Endothelial cell of umbilical vein (primary cell): ENCODE results near the gene SP8. TPM values are rescaled to one million over a fixed set of nuclear protein-coding genes. Genes with fewer than 3 reads are reported as not detected.

Experiments
- BruUV-seq: library from RNA; stranded (reverse); fragments of 400-500 nt; replicated peaks from 2 replicates; lab custom pipeline; 2021; lab: Mats Ljungman, UMichigan
- CTCF ChIA-PET: fragments of 300-600, 350-600 bp; sonication (Branson Sonifier 250); formaldehyde crosslinking; loops from one replicate; lab custom pipeline; 2021; ENCODE audit warnings: antibody characterized with exemption, inconsistent platforms; lab: Charles Lee
- POLR2A ChIA-PET: fragments of 300-600, 350-600 bp; sonication (Branson Sonifier 250); formaldehyde crosslinking; loops from one replicate; lab custom pipeline; 2021; ENCODE audit warnings: antibody characterized with exemption, inconsistent platforms; lab: Charles Lee
- DNase-seq: peaks from one replicate; pipeline ENCODE4 v3.0.0-alpha.2; 2011; ENCODE audit warnings: low read depth, low spot score
- FAIRE-seq: peaks from 2 replicates; lab custom pipeline; 2011; peaks lifted over from hg19 to GRCh38; lab: Jason Lieb, UNC
- H2AFZ ChIP-seq: 2 replicates; pipeline ENCODE4 v1.6.0; 2012; ENCODE audit warnings: low read depth, low read length, control low read depth, inconsistent platforms
- H3K27ac ChIP-seq: 2 replicates; pipeline ENCODE4 v1.5.1; 2011; ENCODE audit warnings: low read depth, mild to moderate bottlenecking, control low read depth, low read length, moderate library complexity; ENCODE audit not compliant: insufficient read depth
- H3K27me3 ChIP-seq, 2 experiments: 2 replicates each; pipeline versions ENCODE4 v1.6.0 to v1.6.1; 2011; ENCODE audit warnings: low read length in 2 of 2, mixed read lengths in 1 of 2; ENCODE audit not compliant: control insufficient read depth in 2 of 2, insufficient read depth in 2 of 2
- H3K36me3 ChIP-seq, 2 experiments: 2 replicates in 1 of 2; 3 replicates in 1 of 2; pipeline ENCODE4 v1.5.1; 2011; ENCODE audit warnings: low read length in 2 of 2, mild to moderate bottlenecking in 1 of 2, moderate library complexity in 1 of 2; ENCODE audit not compliant: control insufficient read depth in 2 of 2, insufficient read depth in 2 of 2; ENCODE audit errors: extremely low read depth in 1 of 2
- H3K4me1 ChIP-seq: 3 replicates; pipeline ENCODE4 v1.5.1; 2011; ENCODE audit warnings: mild to moderate bottlenecking, low read length; ENCODE audit not compliant: control insufficient read depth, insufficient read depth; ENCODE audit errors: extremely low read depth
- H3K4me2 ChIP-seq: 2 replicates; pipeline ENCODE4 v1.6.1; 2011; ENCODE audit warnings: low read length, control low read depth, mixed read lengths; ENCODE audit not compliant: insufficient read depth
- H3K4me3 ChIP-seq, 3 experiments: fragments of 200-600 bp in 1 of 3; sonication (generic), shearing (Covaris generic) in 1 of 3; replicated peaks in 1 of 3; 2 replicates each; pipeline ENCODE4 v1.5.1; 2011 to 2016; ENCODE audit warnings: control low read depth in 3 of 3, low read length in 3 of 3, mild to moderate bottlenecking in 2 of 3, inconsistent platforms in 1 of 3, low read depth in 1 of 3, moderate library complexity in 1 of 3; ENCODE audit not compliant: insufficient read depth in 1 of 3
- H3K79me2 ChIP-seq: 2 replicates; pipeline ENCODE4 v1.6.0; 2012; ENCODE audit warnings: low read length, inconsistent platforms; ENCODE audit not compliant: control insufficient read depth, insufficient read depth
- H3K9ac ChIP-seq: replicated peaks from 2 replicates; pipeline ENCODE3; 2011; ENCODE audit warnings: low read length, control low read depth; ENCODE audit not compliant: insufficient read depth; ENCODE audit errors: extremely low read depth
- H3K9me1 ChIP-seq: replicated peaks from 3 replicates; pipeline ENCODE4 v1.6.0; 2011; ENCODE audit warnings: mild to moderate bottlenecking, low read length; ENCODE audit not compliant: control insufficient read depth, insufficient read depth; ENCODE audit errors: extremely low read depth
- H3K9me3 ChIP-seq: replicated peaks from 2 replicates; pipeline ENCODE4 v1.5.1; 2012; ENCODE audit warnings: low read length, inconsistent platforms; ENCODE audit not compliant: control insufficient read depth, insufficient read depth
- H4K20me1 ChIP-seq: replicated peaks from 2 replicates; pipeline ENCODE3; 2011; ENCODE audit warnings: mild to moderate bottlenecking, low read length; ENCODE audit not compliant: control insufficient read depth, insufficient read depth; ENCODE audit errors: extremely low read depth
- CTCF ChIP-seq, 2 donors: IDR thresholded peaks; 1 replicate in 1 of 2; 2 replicates in 1 of 2; pipeline ENCODE4 v1.5.1; 2011; ENCODE audit warnings: low read length in 2 of 2, mild to moderate bottlenecking in 2 of 2, moderate library complexity in 2 of 2, control low read depth in 1 of 2, inconsistent platforms in 1 of 2, low read depth in 1 of 2; ENCODE audit not compliant: insufficient read depth in 1 of 2; ENCODE audit errors: extremely low read depth in 1 of 2
- EZH2 ChIP-seq: IDR thresholded peaks from 2 replicates; pipeline ENCODE4 v1.6.1; 2012; ENCODE audit warnings: borderline replicate concordance, low read depth, mild to moderate bottlenecking, moderate library complexity, low read length, inconsistent platforms; ENCODE audit not compliant: severe bottlenecking
- FOS ChIP-seq: IDR thresholded peaks from 2 replicates; pipeline ENCODE4 v1.6.1; 2011; ENCODE audit warnings: mild to moderate bottlenecking, low read length, moderate library complexity, borderline replicate concordance; ENCODE audit not compliant: insufficient read depth
- GATA2 ChIP-seq: IDR thresholded peaks from 2 replicates; pipeline ENCODE4 v1.7.0; 2011; ENCODE audit warnings: low read depth, mild to moderate bottlenecking, moderate library complexity, mixed read lengths, low read length; ENCODE audit not compliant: insufficient read length, insufficient read depth
- JUN ChIP-seq: IDR thresholded peaks from 2 replicates; pipeline ENCODE4 v1.6.1; 2011; ENCODE audit warnings: borderline replicate concordance, low read depth; ENCODE audit not compliant: insufficient read length, insufficient read depth
- MAX ChIP-seq: IDR thresholded peaks from 2 replicates; pipeline ENCODE4 v1.6.1; 2011; ENCODE audit not compliant: insufficient read depth, insufficient read length
- MYC ChIP-seq: IDR thresholded peaks from one replicate; pipeline ENCODE4 v1.6.1; 2011; ENCODE audit warnings: mild to moderate bottlenecking, low read depth, low read length
- POLR2A ChIP-seq: IDR thresholded peaks from 2 replicates; pipeline ENCODE4 v1.6.1; 2012; ENCODE audit warnings: low read depth, mild to moderate bottlenecking, control low read depth, low read length
- POLR2AphosphoS5 ChIP-seq: IDR thresholded peaks from 2 replicates; pipeline ENCODE4 v1.6.1; 2012; ENCODE audit warnings: low read depth, mild to moderate bottlenecking, control low read depth, low read length, moderate library complexity; ENCODE audit not compliant: insufficient read depth
- dilution Hi-C: fragments of 300-500 bp; cut with MboI; formaldehyde crosslinking; loops from one replicate; pipeline ENCODE4 v1.15.0; 2019; ENCODE audit warnings: low sequenced_read_pairs; ENCODE audit not compliant: extremely low pct_ligation_motif_present
- intact Hi-C: fragments of 100-400 bp; cut with micrococcal nuclease; formaldehyde crosslinking; loops from one replicate; pipeline ENCODE4 v1.10.0; 2022
- polyA plus RNA-seq, 4 experiments: library from polyadenylated mRNA; depleted of rRNA in 3 of 4; stranded (reverse) in 3 of 4; unstranded in 1 of 4; fragments of >200 nt; gene quantifications; 2 replicates each; pipeline versions ENCODE4 v1.2.1 to v1.2.3, GENCODE V29; 2011 to 2012; ENCODE audit warnings: missing spikeins in 1 of 4
- total RNA-seq: library from RNA; stranded (reverse); gene quantifications from 2 replicates; pipeline ENCODE4 v1.2.3, GENCODE V29; 2021

Gene SP8
- total and polyA plus RNA-seq, 2 donors (not counting 3 experiments of a cell fraction or from before 2014, with no cell fraction given) = 0.38 to 0.92 TPM

- Histone ChIP-seq H3K4me3 (peak overlapping the region; percentile 23 to 66 (median 38)), H3K4me1 (peaks cover 19% of the 10 kb centered on the region), H3K9ac (peak overlapping the region; percentile 0), H3K9me1 (no peaks in the 10 kb centered on the region), H3K27me3 (peaks cover 71 to 97% of the 10 kb centered on the region in 2 experiments), H4K20me1 (no peaks in the 10 kb centered on the region), H3K4me2 (peak overlapping the region; percentile 81), H3K27ac (no peak overlapping the region), H3K79me2 (no peaks in the 10 kb centered on the region), H3K36me3 (no peaks in the 10 kb centered on the region), H2AFZ (no peak overlapping the region), H3K9me3 (no peaks in the 10 kb centered on the region)
- dilution Hi-C loops = no loop called here
- POLR2A ChIA-PET = no interaction called here
- intact Hi-C loops = loop anchor here (2.0 to 10.0 kb wide), 4 partner anchors 531 to 1718 kb away; partner anchors contain the start of genes CDCA7L and STEAP1B
- BruUV-seq = no TSS peak
- DNase-seq = no peak
- CTCF ChIA-PET = interaction anchor here (0.8 to 1.6 kb wide), 2 partner anchors 467 to 1077 kb away, joined by 3 to 5 read pairs; partner anchors contain the start of gene POLR1F
- no peak for FAIRE-seq
- TF ChIP-seq MAX (no peak), POLR2AphosphoS5 (no peak), FOS (no peak), GATA2 (no peak), POLR2A (no peak), JUN (no peak)
Measured at GRCh38 chr7:20786421-20786778, 286 bp downstream of the SP8 start.

GRCh38 chr7:20786049-20786412 is 655 bp downstream of the SP8 start:
- Histone ChIP-seq H3K27me3 (peaks cover 67 to 97% of the 10 kb centered on the region in 2 experiments), H3K4me2 (peak overlapping the region; percentile 81), H3K4me1 (peaks cover 19% of the 10 kb centered on the region), H3K9ac (peak overlapping the region; percentile 0), H2AFZ (no peak overlapping the region), H3K27ac (no peak overlapping the region), H3K9me3 (no peaks in the 10 kb centered on the region), H3K4me3 (peak overlapping the region; percentile 23 to 66 (median 38)), H3K36me3 (no peaks in the 10 kb centered on the region), H3K79me2 (no peaks in the 10 kb centered on the region), H3K9me1 (no peaks in the 10 kb centered on the region), H4K20me1 (no peaks in the 10 kb centered on the region)
- FAIRE-seq (no peak), DNase-seq (no peak)
- no peak for TF ChIP-seq JUN
- no peak for TF ChIP-seq POLR2AphosphoS5
- TF ChIP-seq CTCF (IDR thresholded peaks at IDR 0.05; ENCODE audit: extremely low read depth in 1 of 2, insufficient read depth in 1 of 2, low read depth in 1 of 2, low read length in 2 of 2) = no peak
- TF ChIP-seq GATA2 = no peak
- no peak for TF ChIP-seq POLR2A
- no peak for TF ChIP-seq MAX
- TF ChIP-seq MYC = no peak
- no peak for TF ChIP-seq EZH2
- dilution Hi-C loops (no loop called here), intact Hi-C loops (loop anchor here (2.0 to 10.0 kb wide), 4 partner anchors 531 to 1719 kb away; partner anchors contain the start of genes CDCA7L and STEAP1B)
- no TSS peak for BruUV-seq
- ChIA-PET CTCF (interaction anchor here (0.8 to 1.6 kb wide), 2 partner anchors 468 to 1077 kb away, joined by 3 to 5 read pairs; partner anchors contain the start of gene POLR1F), POLR2A (no interaction called here)
